ENCODE data around the gene LAMA3. TPM values are rescaled to one million over a fixed set of nuclear protein-coding genes. Genes with fewer than 3 reads are reported as not detected.

LAMA3 gene
- total RNA-seq, 1 experiment from 2014 or later, result 34.6 TPM

DNA sequence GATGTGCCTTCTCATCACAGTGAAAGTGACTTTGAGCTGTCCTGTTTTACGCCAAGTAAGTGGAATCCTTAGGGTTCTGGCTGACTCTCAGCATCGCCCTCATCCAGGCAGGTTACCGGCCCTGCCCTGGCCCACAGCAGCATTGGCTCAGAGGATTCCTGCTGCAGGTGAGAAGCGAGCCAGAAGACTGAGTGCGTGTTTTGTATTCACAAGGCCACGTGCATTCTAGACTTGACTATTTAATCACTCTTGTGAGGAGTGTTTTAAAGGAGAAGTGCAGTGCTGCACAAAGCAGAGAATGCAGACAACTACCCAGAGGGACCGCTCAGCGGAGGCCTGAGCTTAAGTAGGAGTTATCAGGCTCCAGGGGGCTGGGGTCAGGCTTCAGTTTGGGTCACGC, 48.3 kb downstream of the LAMA3 start:
- no peak overlapping the region for H3K4me3 ChIP-seq (ENCODE audit: low read depth, low read length)
- Mint-ChIP-seq H3K27ac (ENCODE audit: unreplicated experiment) (no peak overlapping the region), H3K36me3 (ENCODE audit: insufficient read depth, unreplicated experiment) (peaks cover 7% of the 10 kb centered on the region), H3K27me3 (ENCODE audit: insufficient read depth, unreplicated experiment) (no peaks in the 10 kb centered on the region), H3K9me3 (ENCODE audit: unreplicated experiment) (no peaks in the 10 kb centered on the region), H3K4me3 (ENCODE audit: unreplicated experiment) (no peak overlapping the region), H3K4me1 (ENCODE audit: low read depth, unreplicated experiment) (no peaks in the 10 kb centered on the region)
- H3K9me3 ChIP-seq, result no peaks in the 10 kb centered on the region
- CTCF ChIA-PET, result no interaction called here
- intact Hi-C loops (cut with micrococcal nuclease; ENCODE audit: unreplicated experiment), result no loop called here
- TF ChIP-seq, protein P1, sequence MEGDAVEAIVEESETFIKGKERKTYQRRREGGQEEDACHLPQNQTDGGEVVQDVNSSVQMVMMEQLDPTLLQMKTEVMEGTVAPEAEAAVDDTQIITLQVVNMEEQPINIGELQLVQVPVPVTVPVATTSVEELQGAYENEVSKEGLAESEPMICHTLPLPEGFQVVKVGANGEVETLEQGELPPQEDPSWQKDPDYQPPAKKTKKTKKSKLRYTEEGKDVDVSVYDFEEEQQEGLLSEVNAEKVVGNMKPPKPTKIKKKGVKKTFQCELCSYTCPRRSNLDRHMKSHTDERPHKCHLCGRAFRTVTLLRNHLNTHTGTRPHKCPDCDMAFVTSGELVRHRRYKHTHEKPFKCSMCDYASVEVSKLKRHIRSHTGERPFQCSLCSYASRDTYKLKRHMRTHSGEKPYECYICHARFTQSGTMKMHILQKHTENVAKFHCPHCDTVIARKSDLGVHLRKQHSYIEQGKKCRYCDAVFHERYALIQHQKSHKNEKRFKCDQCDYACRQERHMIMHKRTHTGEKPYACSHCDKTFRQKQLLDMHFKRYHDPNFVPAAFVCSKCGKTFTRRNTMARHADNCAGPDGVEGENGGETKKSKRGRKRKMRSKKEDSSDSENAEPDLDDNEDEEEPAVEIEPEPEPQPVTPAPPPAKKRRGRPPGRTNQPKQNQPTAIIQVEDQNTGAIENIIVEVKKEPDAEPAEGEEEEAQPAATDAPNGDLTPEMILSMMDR (IDR thresholded peaks at IDR 0.05; ENCODE audit: insufficient read depth in 1 of 2, low read depth in 1 of 2, low read length in 1 of 2, severe bottlenecking in 1 of 2, unreplicated experiment in 1 of 2), result no peak
- BruUV-seq (replicated peaks), result no TSS peak
- POLR2A ChIA-PET, result no interaction called here
- H3K4me1 ChIP-seq, result no peaks in the 10 kb centered on the region
- DNase-seq, result no peak
- H3K27me3 ChIP-seq (replicated peaks; ENCODE audit: control insufficient read depth, insufficient read depth, low read length), result no peaks in the 10 kb centered on the region
- no peaks in the 10 kb centered on the region for H3K36me3 ChIP-seq (ENCODE audit: control insufficient read depth, insufficient read depth, low read length)

GRCh38 chr18:23738151-23738550, 48.9 kb downstream of the LAMA3 start:
- H3K27me3 Mint-ChIP-seq (ENCODE audit: insufficient read depth, unreplicated experiment), result no peaks in the 10 kb centered on the region
- no TSS peak for BruUV-seq (replicated peaks)
- Histone ChIP-seq H3K36me3 (ENCODE audit: control insufficient read depth, insufficient read depth, low read length) (no peaks in the 10 kb centered on the region), H3K4me3 (ENCODE audit: low read depth, low read length) (no peak overlapping the region), H3K4me1 (no peaks in the 10 kb centered on the region), H3K27me3 (replicated peaks; ENCODE audit: control insufficient read depth, insufficient read depth, low read length) (no peaks in the 10 kb centered on the region), H3K9me3 (no peaks in the 10 kb centered on the region)
- no peak overlapping the region for H3K27ac Mint-ChIP-seq (ENCODE audit: unreplicated experiment)
- intact Hi-C loops (cut with micrococcal nuclease; ENCODE audit: unreplicated experiment), result no loop called here
- no peaks in the 10 kb centered on the region for H3K9me3 Mint-ChIP-seq (ENCODE audit: unreplicated experiment)
- TF ChIP-seq, protein P1 (IDR thresholded peaks at IDR 0.05; ENCODE audit: insufficient read depth in 1 of 2, low read depth in 1 of 2, low read length in 1 of 2, severe bottlenecking in 1 of 2, unreplicated experiment in 1 of 2), result no peak
- ChIA-PET POLR2A (no interaction called here), CTCF (no interaction called here)
- H3K36me3 Mint-ChIP-seq (ENCODE audit: insufficient read depth, unreplicated experiment), result peaks cover 7% of the 10 kb centered on the region
- H3K4me3 Mint-ChIP-seq (ENCODE audit: unreplicated experiment), result no peak overlapping the region
- no peaks in the 10 kb centered on the region for H3K4me1 Mint-ChIP-seq (ENCODE audit: low read depth, unreplicated experiment)
- no peak for DNase-seq

DNA sequence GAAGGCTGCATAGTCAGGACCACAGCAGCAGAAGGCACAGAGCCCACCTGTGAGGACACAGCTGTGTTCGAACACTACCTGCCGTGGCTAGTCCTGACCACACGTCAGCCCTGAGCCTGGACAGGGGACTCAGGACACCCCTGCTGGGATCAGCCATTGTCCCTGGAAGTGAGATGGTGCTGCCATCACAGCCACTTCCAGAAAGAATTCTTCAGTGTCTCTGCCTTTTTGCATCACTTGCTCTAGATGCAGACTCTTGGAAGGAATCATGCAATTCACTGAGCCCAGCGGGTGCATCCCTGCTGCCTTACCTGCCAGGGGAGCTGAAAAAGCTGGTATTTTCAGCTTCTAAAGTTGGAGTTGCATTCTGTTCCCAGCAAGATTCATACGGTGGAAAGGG, 49.3 kb downstream of the LAMA3 start:
- H3K9me3 Mint-ChIP-seq (ENCODE audit: unreplicated experiment), result no peaks in the 10 kb centered on the region
- CTCF ChIA-PET, result no interaction called here
- peaks cover 7% of the 10 kb centered on the region for H3K36me3 Mint-ChIP-seq (ENCODE audit: insufficient read depth, unreplicated experiment)
- Histone ChIP-seq H3K4me3 (ENCODE audit: low read depth, low read length) (no peak overlapping the region), H3K4me1 (no peaks in the 10 kb centered on the region), H3K27me3 (replicated peaks; ENCODE audit: control insufficient read depth, insufficient read depth, low read length) (no peaks in the 10 kb centered on the region), H3K36me3 (ENCODE audit: control insufficient read depth, insufficient read depth, low read length) (no peaks in the 10 kb centered on the region), H3K9me3 (no peaks in the 10 kb centered on the region)
- no peak overlapping the region for H3K4me3 Mint-ChIP-seq (ENCODE audit: unreplicated experiment)
- no peak overlapping the region for H3K27ac Mint-ChIP-seq (ENCODE audit: unreplicated experiment)
- no peaks in the 10 kb centered on the region for H3K27me3 Mint-ChIP-seq (ENCODE audit: insufficient read depth, unreplicated experiment)
- no TSS peak for BruUV-seq (replicated peaks)
- intact Hi-C loops (cut with micrococcal nuclease; ENCODE audit: unreplicated experiment), result no loop called here
- no peaks in the 10 kb centered on the region for H3K4me1 Mint-ChIP-seq (ENCODE audit: low read depth, unreplicated experiment)
- TF ChIP-seq, protein P1 (IDR thresholded peaks at IDR 0.05; ENCODE audit: insufficient read depth in 1 of 2, low read depth in 1 of 2, low read length in 1 of 2, severe bottlenecking in 1 of 2, unreplicated experiment in 1 of 2), result no peak
- POLR2A ChIA-PET, result no interaction called here
- no peak for DNase-seq
